A549 (cell line): Measurements from ENCODE around the gene ANLN.

Experiments
- CBX8 ChIP-seq: fragments of 200-600 bp; sonication (generic); IDR thresholded peaks from 2 replicates; pipeline ENCODE4 v1.6.1; 2016
- GATA3 ChIP-seq: IDR thresholded peaks from 2 replicates; pipeline ENCODE4 v1.6.1; 2012; ENCODE audit warnings: borderline replicate concordance
- KDM1A ChIP-seq: fragments of 200-600 bp; sonication (generic); IDR thresholded peaks from 2 replicates; pipeline ENCODE4 v1.6.1; 2016; ENCODE audit warnings: low read depth, mild to moderate bottlenecking
- PHF8 ChIP-seq: fragments of 200-600 bp; sonication (generic); IDR thresholded peaks from 2 replicates; pipeline ENCODE4 v1.6.1; 2016; ENCODE audit warnings: low read depth, mild to moderate bottlenecking, antibody characterized with exemption, moderate library complexity, borderline replicate concordance
- POLR2A ChIP-seq: IDR thresholded peaks from 2 replicates; pipeline ENCODE4 v1.6.1; 2012; ENCODE audit warnings: mild to moderate bottlenecking, low read length
- RNF2 ChIP-seq: fragments of 200-600 bp; sonication (generic); IDR thresholded peaks from 2 replicates; pipeline ENCODE4 v1.6.1; 2016; ENCODE audit warnings: low read depth, mild to moderate bottlenecking, antibody characterized with exemption, moderate library complexity, borderline replicate concordance
- ZFP36 ChIP-seq: fragments of 450-650 bp; IDR thresholded peaks from 2 replicates; pipeline ENCODE4 v1.6.1; 2014; ENCODE audit warnings: borderline replicate concordance; ENCODE audit not compliant: partially characterized antibody
- TF ChIP-seq, protein P1 (sequence below): fragments of >200 bp; sonication (Bioruptor Twin); formaldehyde crosslinking; IDR thresholded peaks from 3 replicates; pipeline ENCODE4 v1.5.1; 2016
- TF ChIP-seq, protein P2 (sequence below): fragments of 250-450 bp; sonication (Bioruptor Pico); IDR thresholded peaks from 2 replicates; pipeline ENCODE4 v1.5.0; 2020; ENCODE audit warnings: low read depth, mild to moderate bottlenecking, moderate library complexity
- TF ChIP-seq, protein P3 (sequence below): fragments of 150-350 bp; IDR thresholded peaks from 2 replicates; pipeline ENCODE4 v1.6.1; 2014; ENCODE audit warnings: low read depth, mild to moderate bottlenecking, low read length

DNA sequence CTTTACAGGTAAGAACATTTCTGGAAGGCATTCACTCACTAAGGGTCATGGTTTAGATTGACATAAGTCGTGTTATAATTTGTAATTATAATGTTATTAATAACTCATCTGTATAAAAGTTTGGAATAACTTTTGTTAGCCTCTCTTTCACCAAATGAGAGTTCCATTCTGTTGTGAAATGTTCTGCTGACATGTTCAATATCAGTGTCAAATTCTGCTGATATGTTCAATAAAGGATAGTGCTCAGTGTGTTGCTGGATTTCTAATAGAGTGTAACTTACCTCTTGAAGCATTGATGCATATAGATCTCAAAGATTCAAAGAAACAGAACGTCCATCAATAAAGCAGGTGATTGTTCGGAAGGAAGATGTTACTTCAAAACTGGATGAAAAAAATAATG is 30.6 kb downstream of the ANLN start:
- TF ChIP-seq, protein P1, sequence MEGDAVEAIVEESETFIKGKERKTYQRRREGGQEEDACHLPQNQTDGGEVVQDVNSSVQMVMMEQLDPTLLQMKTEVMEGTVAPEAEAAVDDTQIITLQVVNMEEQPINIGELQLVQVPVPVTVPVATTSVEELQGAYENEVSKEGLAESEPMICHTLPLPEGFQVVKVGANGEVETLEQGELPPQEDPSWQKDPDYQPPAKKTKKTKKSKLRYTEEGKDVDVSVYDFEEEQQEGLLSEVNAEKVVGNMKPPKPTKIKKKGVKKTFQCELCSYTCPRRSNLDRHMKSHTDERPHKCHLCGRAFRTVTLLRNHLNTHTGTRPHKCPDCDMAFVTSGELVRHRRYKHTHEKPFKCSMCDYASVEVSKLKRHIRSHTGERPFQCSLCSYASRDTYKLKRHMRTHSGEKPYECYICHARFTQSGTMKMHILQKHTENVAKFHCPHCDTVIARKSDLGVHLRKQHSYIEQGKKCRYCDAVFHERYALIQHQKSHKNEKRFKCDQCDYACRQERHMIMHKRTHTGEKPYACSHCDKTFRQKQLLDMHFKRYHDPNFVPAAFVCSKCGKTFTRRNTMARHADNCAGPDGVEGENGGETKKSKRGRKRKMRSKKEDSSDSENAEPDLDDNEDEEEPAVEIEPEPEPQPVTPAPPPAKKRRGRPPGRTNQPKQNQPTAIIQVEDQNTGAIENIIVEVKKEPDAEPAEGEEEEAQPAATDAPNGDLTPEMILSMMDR, result no peak
- TF ChIP-seq, protein P2, sequence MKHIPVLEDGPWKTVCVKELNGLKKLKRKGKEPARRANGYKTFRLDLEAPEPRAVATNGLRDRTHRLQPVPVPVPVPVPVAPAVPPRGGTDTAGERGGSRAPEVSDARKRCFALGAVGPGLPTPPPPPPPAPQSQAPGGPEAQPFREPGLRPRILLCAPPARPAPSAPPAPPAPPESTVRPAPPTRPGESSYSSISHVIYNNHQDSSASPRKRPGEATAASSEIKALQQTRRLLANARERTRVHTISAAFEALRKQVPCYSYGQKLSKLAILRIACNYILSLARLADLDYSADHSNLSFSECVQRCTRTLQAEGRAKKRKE (CRISPR knock-in tag), result no peak
- TF ChIP-seq, protein P3, sequence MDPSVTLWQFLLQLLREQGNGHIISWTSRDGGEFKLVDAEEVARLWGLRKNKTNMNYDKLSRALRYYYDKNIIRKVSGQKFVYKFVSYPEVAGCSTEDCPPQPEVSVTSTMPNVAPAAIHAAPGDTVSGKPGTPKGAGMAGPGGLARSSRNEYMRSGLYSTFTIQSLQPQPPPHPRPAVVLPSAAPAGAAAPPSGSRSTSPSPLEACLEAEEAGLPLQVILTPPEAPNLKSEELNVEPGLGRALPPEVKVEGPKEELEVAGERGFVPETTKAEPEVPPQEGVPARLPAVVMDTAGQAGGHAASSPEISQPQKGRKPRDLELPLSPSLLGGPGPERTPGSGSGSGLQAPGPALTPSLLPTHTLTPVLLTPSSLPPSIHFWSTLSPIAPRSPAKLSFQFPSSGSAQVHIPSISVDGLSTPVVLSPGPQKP, result no peak
- no peak for TF ChIP-seq PHF8
- TF ChIP-seq KDM1A, result no peak
- TF ChIP-seq POLR2A, result no peak
- TF ChIP-seq RNF2, result no peak
- no peak for TF ChIP-seq CBX8
- TF ChIP-seq ZFP36, result no peak
- TF ChIP-seq GATA3, result no peak
